ENCODE results near the gene FRYL.

Gene FRYL

GRCh38 chr4:48490680-48491513 is 289.2 kb downstream of the FRYL start:
- no peak for TF ChIP-seq NFIC (IDR thresholded peaks at IDR 0.05)
- no peak for TF ChIP-seq TEAD4 (IDR thresholded peaks at IDR 0.05)
- no peak for TF ChIP-seq FOXM1 (IDR thresholded peaks at IDR 0.05; ENCODE audit: borderline replicate concordance, low read depth)
- TF ChIP-seq YY1 (IDR thresholded peaks at IDR 0.05; ENCODE audit: low read depth): no peak
- no peak for TF ChIP-seq EGR1 (IDR thresholded peaks at IDR 0.05)
- TF ChIP-seq, protein P1, sequence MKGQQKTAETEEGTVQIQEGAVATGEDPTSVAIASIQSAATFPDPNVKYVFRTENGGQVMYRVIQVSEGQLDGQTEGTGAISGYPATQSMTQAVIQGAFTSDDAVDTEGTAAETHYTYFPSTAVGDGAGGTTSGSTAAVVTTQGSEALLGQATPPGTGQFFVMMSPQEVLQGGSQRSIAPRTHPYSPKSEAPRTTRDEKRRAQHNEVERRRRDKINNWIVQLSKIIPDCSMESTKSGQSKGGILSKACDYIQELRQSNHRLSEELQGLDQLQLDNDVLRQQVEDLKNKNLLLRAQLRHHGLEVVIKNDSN (IDR thresholded peaks at IDR 0.05): no peak
- TF ChIP-seq MAX (IDR thresholded peaks at IDR 0.05): no peak
- TF ChIP-seq TCF12 (IDR thresholded peaks at IDR 0.05; ENCODE audit: low read depth): no peak
- TF ChIP-seq, protein P2, sequence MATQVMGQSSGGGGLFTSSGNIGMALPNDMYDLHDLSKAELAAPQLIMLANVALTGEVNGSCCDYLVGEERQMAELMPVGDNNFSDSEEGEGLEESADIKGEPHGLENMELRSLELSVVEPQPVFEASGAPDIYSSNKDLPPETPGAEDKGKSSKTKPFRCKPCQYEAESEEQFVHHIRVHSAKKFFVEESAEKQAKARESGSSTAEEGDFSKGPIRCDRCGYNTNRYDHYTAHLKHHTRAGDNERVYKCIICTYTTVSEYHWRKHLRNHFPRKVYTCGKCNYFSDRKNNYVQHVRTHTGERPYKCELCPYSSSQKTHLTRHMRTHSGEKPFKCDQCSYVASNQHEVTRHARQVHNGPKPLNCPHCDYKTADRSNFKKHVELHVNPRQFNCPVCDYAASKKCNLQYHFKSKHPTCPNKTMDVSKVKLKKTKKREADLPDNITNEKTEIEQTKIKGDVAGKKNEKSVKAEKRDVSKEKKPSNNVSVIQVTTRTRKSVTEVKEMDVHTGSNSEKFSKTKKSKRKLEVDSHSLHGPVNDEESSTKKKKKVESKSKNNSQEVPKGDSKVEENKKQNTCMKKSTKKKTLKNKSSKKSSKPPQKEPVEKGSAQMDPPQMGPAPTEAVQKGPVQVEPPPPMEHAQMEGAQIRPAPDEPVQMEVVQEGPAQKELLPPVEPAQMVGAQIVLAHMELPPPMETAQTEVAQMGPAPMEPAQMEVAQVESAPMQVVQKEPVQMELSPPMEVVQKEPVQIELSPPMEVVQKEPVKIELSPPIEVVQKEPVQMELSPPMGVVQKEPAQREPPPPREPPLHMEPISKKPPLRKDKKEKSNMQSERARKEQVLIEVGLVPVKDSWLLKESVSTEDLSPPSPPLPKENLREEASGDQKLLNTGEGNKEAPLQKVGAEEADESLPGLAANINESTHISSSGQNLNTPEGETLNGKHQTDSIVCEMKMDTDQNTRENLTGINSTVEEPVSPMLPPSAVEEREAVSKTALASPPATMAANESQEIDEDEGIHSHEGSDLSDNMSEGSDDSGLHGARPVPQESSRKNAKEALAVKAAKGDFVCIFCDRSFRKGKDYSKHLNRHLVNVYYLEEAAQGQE (IDR thresholded peaks at IDR 0.05; ENCODE audit: low read depth): no peak
- no peak for TF ChIP-seq TAF1 (IDR thresholded peaks at IDR 0.05; ENCODE audit: low read depth)
- no peak for TF ChIP-seq CREB1 (IDR thresholded peaks at IDR 0.05; ENCODE audit: low read depth)
- TF ChIP-seq ZBTB7A (IDR thresholded peaks at IDR 0.05; ENCODE audit: low read depth): no peak
- no peak for TF ChIP-seq CEBPB (IDR thresholded peaks at IDR 0.05)
- no peak for TF ChIP-seq RAD21 (IDR thresholded peaks at IDR 0.05; ENCODE audit: low read depth)
- no peak for TF ChIP-seq EP300 (IDR thresholded peaks at IDR 0.05; ENCODE audit: borderline replicate concordance)

GRCh38 chr4:48490012-48490679 is 289.9 kb downstream of the FRYL start, which contains the start of gene ZAR1:
TSS of gene ZAR1 (plus strand) at chr4:48490252. CDS start at chr4:48490292, 40 bp downstream.
- TF ChIP-seq TAF1 (IDR thresholded peaks at IDR 0.05; ENCODE audit: low read depth): no peak
- TF ChIP-seq CREB1 (IDR thresholded peaks at IDR 0.05; ENCODE audit: low read depth): no peak
- TF ChIP-seq, protein P1 (IDR thresholded peaks at IDR 0.05): no peak
- TF ChIP-seq, protein P2 (IDR thresholded peaks at IDR 0.05; ENCODE audit: low read depth): no peak
- TF ChIP-seq EP300 (IDR thresholded peaks at IDR 0.05; ENCODE audit: borderline replicate concordance): no peak
- no peak for TF ChIP-seq ZBTB7A (IDR thresholded peaks at IDR 0.05; ENCODE audit: low read depth)
- no peak for TF ChIP-seq FOXM1 (IDR thresholded peaks at IDR 0.05; ENCODE audit: borderline replicate concordance, low read depth)
- no peak for TF ChIP-seq TEAD4 (IDR thresholded peaks at IDR 0.05)
- TF ChIP-seq TCF12 (IDR thresholded peaks at IDR 0.05; ENCODE audit: low read depth): no peak
- TF ChIP-seq CEBPB (IDR thresholded peaks at IDR 0.05): no peak
- no peak for TF ChIP-seq MAX (IDR thresholded peaks at IDR 0.05)
- no peak for TF ChIP-seq RAD21 (IDR thresholded peaks at IDR 0.05; ENCODE audit: low read depth)
- TF ChIP-seq EGR1 (IDR thresholded peaks at IDR 0.05): no peak
- TF ChIP-seq NFIC (IDR thresholded peaks at IDR 0.05): no peak
- TF ChIP-seq YY1 (IDR thresholded peaks at IDR 0.05; ENCODE audit: low read depth): no peak

- TF ChIP-seq RAD21 (IDR thresholded peaks at IDR 0.05; ENCODE audit: low read depth) (no peak), EGR1 (IDR thresholded peaks at IDR 0.05) (no peak), TEAD4 (IDR thresholded peaks at IDR 0.05) (no peak), TCF12 (IDR thresholded peaks at IDR 0.05; ENCODE audit: low read depth) (no peak), FOXM1 (IDR thresholded peaks at IDR 0.05; ENCODE audit: borderline replicate concordance, low read depth) (no peak), EP300 (IDR thresholded peaks at IDR 0.05; ENCODE audit: borderline replicate concordance) (no peak), CEBPB (IDR thresholded peaks at IDR 0.05) (no peak), TAF1 (IDR thresholded peaks at IDR 0.05; ENCODE audit: low read depth) (no peak), ZBTB7A (IDR thresholded peaks at IDR 0.05; ENCODE audit: low read depth) (no peak), YY1 (IDR thresholded peaks at IDR 0.05; ENCODE audit: low read depth) (no peak), MAX (IDR thresholded peaks at IDR 0.05) (no peak), CREB1 (IDR thresholded peaks at IDR 0.05; ENCODE audit: low read depth) (no peak), NFIC (IDR thresholded peaks at IDR 0.05) (no peak)
- TF ChIP-seq, protein P1 (IDR thresholded peaks at IDR 0.05): no peak
- TF ChIP-seq, protein P2 (IDR thresholded peaks at IDR 0.05; ENCODE audit: low read depth): no peak
Observed at GRCh38 chr4:48489683-48490011, 290.4 kb downstream of the FRYL start.
